Uterus (tissue), 4 donors: ENCODE measurements around the gene TPRG1. TPM values are rescaled to one million over a fixed set of nuclear protein-coding genes. Genes with fewer than 3 reads are reported as not detected.

Experiments
- DNase-seq, 2 donors: peaks; one replicate each; pipeline ENCODE4 v3.0.0-alpha.2; 2019 to 2020
- H3K27ac ChIP-seq, 2 donors: fragments of 200-600 bp; sonication (generic); 1 replicate in 1 of 2; 2 replicates in 1 of 2; pipeline ENCODE4 v1.5.1; 2016 to 2018
- H3K27me3 ChIP-seq, 2 donors: fragments of 200-600 bp; sonication (generic); one replicate each; pipeline ENCODE4 v1.5.1; 2018 to 2019; ENCODE audit warnings: control low read depth in 1 of 2
- H3K36me3 ChIP-seq, 2 donors: fragments of 200-600 bp; sonication (generic); one replicate each; pipeline ENCODE4 v1.5.1; 2019; ENCODE audit warnings: control low read depth in 1 of 2
- H3K4me1 ChIP-seq, 2 donors: fragments of 200-600 bp; sonication (generic); one replicate each; pipeline ENCODE4 v1.5.1; 2018 to 2019; ENCODE audit warnings: control low read depth in 1 of 2
- H3K4me3 ChIP-seq, 2 donors: fragments of 200-600 bp; sonication (generic); 1 replicate in 1 of 2; 2 replicates in 1 of 2; pipeline ENCODE4 v1.5.1; 2018 to 2019; ENCODE audit warnings: mild to moderate bottlenecking in 1 of 2
- H3K9me3 ChIP-seq, 2 donors: fragments of 200-600 bp; sonication (generic); one replicate each; pipeline ENCODE4 v1.5.1; 2019; ENCODE audit warnings: control low read depth in 1 of 2
- POLR2A ChIP-seq, 2 donors: fragments of 450-650 bp; IDR thresholded peaks; one replicate each; pipeline ENCODE4 v1.6.1; 2016; ENCODE audit warnings: antibody characterized with exemption in 2 of 2, mild to moderate bottlenecking in 1 of 2, moderate library complexity in 1 of 2
- intact Hi-C: fragments of 100-400 bp; cut with DNase I; formaldehyde crosslinking; loops from one replicate; pipeline ENCODE4 v1.15.1; 2023; ENCODE audit warnings: low total_unique reads
- total RNA-seq, 4 donors: library from RNA; depleted of rRNA in 3 of 4; stranded (reverse); fragments of >200 nt in 3 of 4; gene quantifications; one replicate each; pipeline versions ENCODE4 v1.1.0 to v1.2.4, GENCODE V29; 2014 to 2023
- TF ChIP-seq, protein P1 (sequence below), 4 experiments: fragments of 200-600 bp in 2 of 4; fragments of 450-650 bp in 2 of 4; sonication (generic) in 2 of 4; IDR thresholded peaks; one replicate each; pipeline ENCODE4 v1.5.1; 2016 to 2019; ENCODE audit warnings: antibody characterized with exemption in 4 of 4, mild to moderate bottlenecking in 2 of 4, moderate library complexity in 1 of 4
- donor health status: DM: yes; HTN: yes; CAD: no.

TPRG1 gene
- total RNA-seq, 4 donors from 2014 or later, result 7.7 to 29.4 (median 8.3) TPM

DNA sequence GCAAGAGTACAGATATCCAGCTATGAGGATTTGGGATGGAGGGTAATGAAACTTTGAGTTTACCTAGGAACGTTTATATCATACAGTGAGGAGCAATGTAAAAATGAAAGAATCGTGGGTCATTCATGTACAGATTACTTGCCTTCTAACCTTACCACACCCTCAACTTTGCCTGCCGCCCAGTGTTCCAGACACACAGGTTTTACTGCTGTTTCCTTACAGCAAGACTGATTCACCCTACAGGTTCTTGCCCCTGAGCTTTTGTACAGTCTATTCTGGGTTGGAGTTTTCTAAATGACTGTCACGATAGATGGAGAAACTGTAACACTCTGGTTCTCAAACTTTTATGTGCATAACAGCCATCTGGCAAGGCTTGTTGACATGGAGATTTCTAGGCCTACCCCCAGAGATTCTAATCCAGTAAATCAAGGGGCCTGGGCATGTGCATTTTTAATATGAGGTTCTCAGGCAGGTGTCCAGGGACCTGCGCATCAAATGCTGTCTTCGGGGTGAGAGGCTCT lies 6.6 kb upstream of the TPRG1 start:
- intact Hi-C loops, result no loop called here
- no peak overlapping the region for H3K4me3 ChIP-seq
- H3K36me3 ChIP-seq, result no peaks in the 10 kb centered on the region
- no peaks in the 10 kb centered on the region for H3K4me1 ChIP-seq
- no peak overlapping the region for H3K27ac ChIP-seq
- no peak for DNase-seq
- H3K9me3 ChIP-seq, result no peaks in the 10 kb centered on the region
- TF ChIP-seq, protein P1, sequence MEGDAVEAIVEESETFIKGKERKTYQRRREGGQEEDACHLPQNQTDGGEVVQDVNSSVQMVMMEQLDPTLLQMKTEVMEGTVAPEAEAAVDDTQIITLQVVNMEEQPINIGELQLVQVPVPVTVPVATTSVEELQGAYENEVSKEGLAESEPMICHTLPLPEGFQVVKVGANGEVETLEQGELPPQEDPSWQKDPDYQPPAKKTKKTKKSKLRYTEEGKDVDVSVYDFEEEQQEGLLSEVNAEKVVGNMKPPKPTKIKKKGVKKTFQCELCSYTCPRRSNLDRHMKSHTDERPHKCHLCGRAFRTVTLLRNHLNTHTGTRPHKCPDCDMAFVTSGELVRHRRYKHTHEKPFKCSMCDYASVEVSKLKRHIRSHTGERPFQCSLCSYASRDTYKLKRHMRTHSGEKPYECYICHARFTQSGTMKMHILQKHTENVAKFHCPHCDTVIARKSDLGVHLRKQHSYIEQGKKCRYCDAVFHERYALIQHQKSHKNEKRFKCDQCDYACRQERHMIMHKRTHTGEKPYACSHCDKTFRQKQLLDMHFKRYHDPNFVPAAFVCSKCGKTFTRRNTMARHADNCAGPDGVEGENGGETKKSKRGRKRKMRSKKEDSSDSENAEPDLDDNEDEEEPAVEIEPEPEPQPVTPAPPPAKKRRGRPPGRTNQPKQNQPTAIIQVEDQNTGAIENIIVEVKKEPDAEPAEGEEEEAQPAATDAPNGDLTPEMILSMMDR (IDR thresholded peaks at IDR 0.05), result no peak
- TF ChIP-seq POLR2A (IDR thresholded peaks at IDR 0.05), result no peak
- no peaks in the 10 kb centered on the region for H3K27me3 ChIP-seq

DNA sequence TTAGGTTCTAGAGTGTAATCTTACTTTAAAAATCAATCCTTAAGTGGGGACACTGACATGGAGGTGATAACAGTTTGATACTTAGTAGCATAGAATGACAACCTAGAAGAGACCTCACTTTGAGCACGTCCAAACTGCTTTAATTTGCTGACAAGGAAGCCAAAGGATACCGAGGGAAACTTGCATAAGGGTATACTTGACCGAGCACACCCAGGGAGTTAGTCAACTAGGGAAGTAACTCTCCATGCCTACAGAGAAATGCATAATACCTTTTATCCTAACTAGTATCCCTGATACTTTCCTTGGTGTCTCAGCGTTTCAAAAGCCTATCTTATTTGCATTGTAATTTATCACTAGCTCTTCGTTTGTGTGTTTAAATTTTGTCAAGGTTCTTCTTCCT lies 5.5 kb upstream of the TPRG1 start:
- no peak for DNase-seq
- Histone ChIP-seq H3K4me3 (no peak overlapping the region), H3K27me3 (no peaks in the 10 kb centered on the region), H3K9me3 (no peaks in the 10 kb centered on the region), H3K27ac (no peak overlapping the region), H3K4me1 (no peaks in the 10 kb centered on the region), H3K36me3 (no peaks in the 10 kb centered on the region)
- intact Hi-C loops, result no loop called here
- no peak for TF ChIP-seq POLR2A (IDR thresholded peaks at IDR 0.05)

DNA sequence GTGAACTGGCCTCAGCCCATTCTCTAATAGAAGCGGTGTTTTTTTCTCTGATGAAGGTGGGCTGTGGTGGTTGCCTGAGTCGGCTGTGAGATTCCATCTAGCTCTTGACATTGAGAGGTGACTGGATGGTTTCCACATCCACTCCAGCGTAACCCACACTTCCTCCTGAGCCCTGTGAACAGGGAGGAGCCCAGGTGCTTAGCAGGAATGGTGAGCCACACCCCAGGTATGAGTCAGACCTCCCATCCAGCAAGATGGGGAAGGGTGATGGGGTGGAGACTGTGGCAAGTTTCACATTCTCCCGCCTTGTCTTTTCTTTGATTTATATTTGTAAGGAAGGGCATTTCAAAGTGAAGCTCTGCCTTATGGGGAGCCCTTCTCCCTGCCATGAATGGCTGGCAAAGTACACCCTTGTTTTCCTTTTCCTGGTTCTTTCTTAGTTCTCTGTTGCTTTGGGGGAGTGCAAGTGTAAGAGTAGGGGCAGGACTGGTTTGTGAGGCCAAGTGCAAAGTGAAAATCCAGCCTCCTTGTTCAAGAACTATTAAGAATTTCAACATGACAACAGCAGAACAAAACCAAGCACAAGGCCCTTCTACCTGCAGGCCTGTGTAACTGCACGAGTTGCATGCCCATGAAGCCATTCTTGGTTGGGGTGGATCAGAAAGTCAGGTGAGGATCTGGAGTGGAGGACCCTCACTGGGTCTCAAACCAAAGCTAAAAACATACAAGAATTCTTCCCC lies 4.6 kb upstream of the TPRG1 start:
- H3K27ac ChIP-seq, result no peak overlapping the region
- no peak for TF ChIP-seq POLR2A (IDR thresholded peaks at IDR 0.05)
- intact Hi-C loops, result no loop called here

DNA sequence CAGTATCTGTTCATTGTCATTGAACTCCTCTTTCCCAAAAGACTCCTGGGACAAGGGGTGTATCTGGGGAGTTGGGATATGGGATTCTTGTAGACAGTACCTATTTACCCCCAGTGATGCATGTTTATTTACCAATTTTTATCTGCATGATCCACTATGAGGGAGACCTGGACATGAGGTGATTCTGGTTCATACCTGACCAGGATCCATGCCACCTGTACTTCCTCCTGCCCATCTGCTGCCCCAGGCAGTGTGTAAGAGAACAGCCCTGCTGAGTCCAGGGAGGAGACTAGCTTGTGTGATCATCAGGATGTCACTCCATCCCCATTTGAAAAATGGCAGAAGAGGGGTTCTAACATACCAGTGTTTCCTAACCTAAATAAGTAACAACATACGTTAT lies 3.1 kb upstream of the TPRG1 start:
- TF ChIP-seq, protein P1 (IDR thresholded peaks at IDR 0.05), result no peak
- no peak for TF ChIP-seq POLR2A (IDR thresholded peaks at IDR 0.05)
- Histone ChIP-seq H3K27ac (no peak overlapping the region), H3K36me3 (no peaks in the 10 kb centered on the region), H3K27me3 (no peaks in the 10 kb centered on the region), H3K4me3 (no peak overlapping the region), H3K4me1 (no peaks in the 10 kb centered on the region), H3K9me3 (no peaks in the 10 kb centered on the region)
- intact Hi-C loops, result no loop called here
- no peak for DNase-seq

More for the DNA sequence above, 4.6 kb upstream of the TPRG1 start:
- no peak for DNase-seq
- Histone ChIP-seq H3K27me3 (no peaks in the 10 kb centered on the region), H3K4me3 (no peak overlapping the region), H3K9me3 (no peaks in the 10 kb centered on the region), H3K36me3 (no peaks in the 10 kb centered on the region), H3K4me1 (no peaks in the 10 kb centered on the region)

DNA sequence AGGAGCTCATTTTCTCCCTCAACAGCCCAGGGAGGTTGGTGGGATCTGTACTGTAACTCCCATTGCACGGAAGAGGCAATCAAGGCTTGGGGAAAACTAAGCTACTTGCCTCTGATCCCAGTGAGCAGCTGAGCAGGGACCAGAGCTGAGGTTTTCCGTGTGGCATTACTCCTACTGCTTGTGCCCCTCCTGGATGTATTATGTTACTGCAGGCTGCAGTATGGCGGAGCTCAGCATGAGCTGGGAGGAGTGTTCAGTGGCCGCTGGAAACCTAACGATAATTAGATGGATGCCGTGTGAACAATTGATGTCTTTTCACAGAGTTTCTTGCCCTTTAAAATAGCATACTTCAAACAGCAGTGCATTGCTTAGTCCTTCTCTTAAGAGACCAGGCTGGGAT lies 2.0 kb upstream of the TPRG1 start:
- no peaks in the 10 kb centered on the region for H3K9me3 ChIP-seq
- intact Hi-C loops, result no loop called here
- no peak overlapping the region for H3K4me3 ChIP-seq
- H3K4me1 ChIP-seq, result no peaks in the 10 kb centered on the region
- no peak for DNase-seq
- no peak overlapping the region for H3K27ac ChIP-seq
- H3K36me3 ChIP-seq, result no peaks in the 10 kb centered on the region
- TF ChIP-seq, protein P1 (IDR thresholded peaks at IDR 0.05), result no peak
- no peak for TF ChIP-seq POLR2A (IDR thresholded peaks at IDR 0.05)
- H3K27me3 ChIP-seq, result no peaks in the 10 kb centered on the region

DNA sequence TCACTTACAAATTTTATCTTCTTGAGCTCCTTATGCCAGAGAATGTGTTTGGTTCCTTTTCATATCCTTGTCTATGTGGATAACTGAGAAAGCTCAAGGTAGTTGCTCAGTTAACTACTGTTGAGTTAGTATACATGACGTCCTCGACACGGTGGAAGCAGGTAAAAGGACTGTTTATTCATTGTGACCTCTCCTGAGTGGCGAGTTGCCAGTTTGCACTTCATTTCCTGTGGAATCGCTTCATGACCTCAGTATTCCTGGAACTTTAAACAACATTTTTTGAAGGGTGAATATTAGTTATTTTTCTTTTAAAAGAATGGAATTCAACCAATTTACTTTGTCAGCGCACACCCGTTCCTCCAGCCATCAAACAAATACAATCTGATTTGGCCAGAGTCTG lies 1.2 kb upstream of the TPRG1 start:
- Histone ChIP-seq H3K27ac (no peak overlapping the region), H3K9me3 (no peaks in the 10 kb centered on the region), H3K36me3 (no peaks in the 10 kb centered on the region), H3K4me1 (no peaks in the 10 kb centered on the region), H3K27me3 (no peaks in the 10 kb centered on the region), H3K4me3 (no peak overlapping the region)
- no peak for TF ChIP-seq POLR2A (IDR thresholded peaks at IDR 0.05)
- TF ChIP-seq, protein P1 (IDR thresholded peaks at IDR 0.05), result no peak
- intact Hi-C loops, result no loop called here
- DNase-seq, result no peak
